HG03342 (cell line): ENCODE results near the gene MEGF11.

Source experiments
- ATAC-seq: cut with Tn5 transposase; IDR thresholded peaks from one replicate; pipeline ENCODE4 v1.9.1; 2021; ENCODE audit warnings: mild to moderate bottlenecking, moderate library complexity; ENCODE audit not compliant: unreplicated experiment

Gene MEGF11

DNA sequence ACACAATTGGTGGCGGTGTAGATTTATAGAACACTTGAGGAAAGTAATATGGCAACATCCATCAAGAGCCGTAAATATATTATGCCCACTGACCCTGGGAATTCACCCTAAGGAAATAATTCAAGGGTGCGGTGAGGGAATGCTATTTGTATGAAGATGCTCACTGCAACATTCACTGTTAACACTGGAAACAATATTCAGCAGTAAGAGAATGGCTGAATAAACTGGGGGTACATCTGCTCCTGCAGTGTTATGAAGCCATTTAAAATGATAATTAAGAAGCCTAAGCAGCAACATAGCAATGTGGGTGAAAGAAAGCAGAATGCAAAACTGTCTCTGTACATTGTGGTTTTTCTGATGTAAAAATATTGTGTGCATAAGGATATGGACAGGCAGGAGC, 296.7 kb downstream of the MEGF11 start:
- no peak for ATAC-seq

- ATAC-seq: no peak
Observed at GRCh38 chr15:65956307-65956706, 297.2 kb downstream of the MEGF11 start.

GRCh38 chr15:65954289-65954741, 299.2 kb downstream of the MEGF11 start:
- no peak for ATAC-seq

DNA sequence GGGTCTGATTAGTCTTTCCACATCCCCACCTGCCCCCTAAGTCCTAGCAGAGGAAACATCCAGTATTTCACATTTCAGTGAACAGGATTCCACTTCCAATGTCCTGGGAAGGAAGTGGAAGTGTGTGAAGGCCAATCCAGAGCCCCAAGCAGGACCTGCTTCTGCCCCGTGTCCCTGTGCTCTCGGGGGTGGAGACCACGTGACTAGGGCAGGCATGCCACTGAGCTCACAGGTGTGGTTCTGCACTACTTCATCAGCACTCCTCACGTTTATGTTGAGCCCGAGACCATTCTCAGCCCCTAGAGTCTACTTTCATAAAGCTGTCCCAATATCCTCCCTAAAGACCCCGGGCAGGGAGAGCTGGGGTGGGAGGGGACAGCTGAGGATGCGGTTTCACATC, 299.9 kb downstream of the MEGF11 start:
- ATAC-seq: no peak

DNA sequence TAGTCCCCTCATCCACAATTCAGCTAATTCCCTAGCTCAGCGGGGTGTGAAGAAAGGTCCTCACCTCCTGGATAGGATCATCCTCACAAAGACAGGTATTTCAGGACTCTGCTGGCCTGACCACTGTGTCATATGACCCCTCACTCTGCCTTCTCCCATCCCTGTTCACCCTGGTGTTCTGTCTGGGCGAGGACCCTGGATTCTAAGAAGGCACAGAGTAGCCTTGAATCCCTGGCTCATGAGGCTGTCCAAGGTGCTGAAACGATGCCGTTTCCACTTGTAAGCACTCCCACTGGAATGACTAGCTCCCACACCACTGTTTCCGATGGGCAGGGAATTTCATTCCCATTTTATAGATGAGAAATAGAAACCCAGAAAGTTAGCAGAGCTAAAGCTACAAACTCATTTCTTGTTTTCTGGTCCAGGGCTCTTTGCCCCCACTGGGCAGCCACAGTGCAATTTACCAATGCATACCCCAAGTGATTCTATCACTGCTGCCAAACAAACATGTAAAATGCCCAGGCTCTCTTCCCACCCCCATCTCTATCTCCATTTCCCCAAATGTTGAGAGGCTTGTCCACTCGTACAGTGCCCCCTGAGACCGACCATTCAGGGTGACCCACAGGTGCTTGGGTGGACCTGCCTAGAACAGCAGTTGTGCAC, 301.0 kb downstream of the MEGF11 start:
- ATAC-seq: no peak

- ATAC-seq: no peak
Observed at GRCh38 chr15:65951007-65951406, 302.5 kb downstream of the MEGF11 start.

DNA sequence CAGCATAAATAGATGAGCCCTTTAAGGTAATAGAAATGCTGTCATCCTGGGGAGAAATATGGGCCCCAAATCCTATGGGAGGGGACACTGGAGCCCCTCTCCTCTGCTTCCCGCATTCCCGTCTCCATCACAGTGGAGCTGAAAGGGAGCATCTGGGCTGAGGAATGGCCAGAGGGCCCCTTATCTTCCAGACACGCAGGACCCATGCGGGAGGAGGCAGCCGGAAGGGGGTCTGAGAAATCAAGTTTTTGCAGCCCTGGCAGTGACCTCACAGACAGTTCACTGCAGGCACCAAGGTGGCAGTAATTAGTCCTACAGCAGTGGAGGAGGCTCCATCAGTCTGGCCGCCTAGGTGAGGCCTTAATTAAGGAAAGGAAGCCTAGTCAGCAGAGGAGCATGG, 304.1 kb downstream of the MEGF11 start:
- no peak for ATAC-seq

- no peak for ATAC-seq
Observed at GRCh38 chr15:65949011-65949410, 304.5 kb downstream of the MEGF11 start.

GRCh38 chr15:65948383-65948782, 305.2 kb downstream of the MEGF11 start:
- ATAC-seq: no peak

- ATAC-seq: no peak
Observed at GRCh38 chr15:65947041-65947440, 306.5 kb downstream of the MEGF11 start.

- ATAC-seq: no peak
Observed at GRCh38 chr15:65945616-65946015, 307.9 kb downstream of the MEGF11 start.

DNA sequence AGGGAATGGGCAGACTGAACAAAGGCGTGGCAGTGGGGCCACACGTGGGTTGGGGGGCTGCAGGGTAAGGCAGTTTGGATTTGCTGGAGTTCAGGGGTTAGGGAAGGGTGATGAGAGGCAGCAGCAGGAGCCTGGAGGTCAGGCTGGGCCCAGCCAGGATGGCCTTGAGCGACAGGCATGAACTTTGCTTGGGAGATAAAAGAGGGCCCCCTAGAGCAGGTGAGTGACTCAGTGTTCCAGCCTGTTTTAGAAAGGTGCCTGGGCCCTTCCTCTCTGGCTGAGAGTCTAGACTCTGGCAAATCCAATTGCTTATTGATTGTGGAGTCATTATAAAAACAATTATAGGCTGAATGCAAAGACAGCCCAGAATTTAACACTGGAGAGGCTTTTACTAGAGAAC, 309.1 kb downstream of the MEGF11 start:
- ATAC-seq: no peak

DNA sequence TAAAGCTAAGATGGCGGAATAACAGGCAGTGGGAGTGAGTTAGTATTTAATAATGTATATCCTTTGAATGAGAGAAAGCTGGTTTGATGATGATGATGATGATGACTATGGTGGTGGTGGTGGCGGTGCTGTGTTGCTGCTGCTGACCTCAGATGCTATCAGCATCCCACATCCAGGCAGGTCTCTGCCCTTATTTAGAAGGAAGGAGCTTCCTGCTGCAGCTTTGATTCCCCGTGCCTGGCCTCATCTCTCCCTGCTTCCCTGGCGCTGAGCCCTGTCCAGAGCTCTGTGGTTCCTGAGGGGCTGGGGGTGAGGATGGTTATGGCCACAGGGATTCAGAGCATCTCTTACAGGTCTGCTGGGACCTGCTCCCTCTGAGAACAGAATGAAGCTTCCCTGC, 311.1 kb downstream of the MEGF11 start:
- ATAC-seq: no peak

- no peak for ATAC-seq
Observed at GRCh38 chr15:65940618-65940909, 313.0 kb downstream of the MEGF11 start.

DNA sequence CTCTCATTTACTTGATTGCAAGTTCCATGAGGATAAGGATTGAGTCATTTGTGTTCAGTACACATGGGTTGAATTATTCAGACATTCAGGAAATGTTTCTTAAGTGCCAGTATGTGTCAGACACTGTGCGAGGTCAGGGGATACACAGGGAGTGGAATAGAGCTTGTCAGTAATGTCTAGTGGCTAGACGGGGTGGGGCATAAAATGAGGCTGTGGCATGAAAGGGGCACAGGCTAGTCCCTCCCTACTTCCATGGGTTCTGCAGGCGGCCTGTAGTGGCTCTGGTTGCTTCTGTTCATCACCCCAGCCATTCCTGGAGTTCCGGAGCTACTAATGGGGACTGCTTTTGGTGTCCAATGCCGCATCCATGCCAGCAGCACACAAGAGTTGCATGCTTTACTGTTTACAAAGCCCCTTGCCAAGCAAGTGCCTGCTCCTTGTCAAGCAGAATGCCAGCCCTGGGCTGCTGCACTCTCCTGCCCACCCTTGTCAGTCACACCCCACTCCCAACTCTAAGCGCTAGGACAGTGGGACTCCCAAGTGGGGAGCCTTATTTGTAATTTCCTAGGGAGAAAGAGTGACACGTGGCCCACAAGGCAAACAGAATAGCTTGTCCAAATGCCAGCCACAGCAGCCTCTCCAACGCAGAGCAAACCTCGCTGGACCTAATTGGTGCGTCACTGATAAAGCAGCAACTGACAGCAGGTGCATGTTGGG, 313.5 kb downstream of the MEGF11 start:
- no peak for ATAC-seq

GRCh38 chr15:65938604-65939003, 314.9 kb downstream of the MEGF11 start:
- no peak for ATAC-seq

DNA sequence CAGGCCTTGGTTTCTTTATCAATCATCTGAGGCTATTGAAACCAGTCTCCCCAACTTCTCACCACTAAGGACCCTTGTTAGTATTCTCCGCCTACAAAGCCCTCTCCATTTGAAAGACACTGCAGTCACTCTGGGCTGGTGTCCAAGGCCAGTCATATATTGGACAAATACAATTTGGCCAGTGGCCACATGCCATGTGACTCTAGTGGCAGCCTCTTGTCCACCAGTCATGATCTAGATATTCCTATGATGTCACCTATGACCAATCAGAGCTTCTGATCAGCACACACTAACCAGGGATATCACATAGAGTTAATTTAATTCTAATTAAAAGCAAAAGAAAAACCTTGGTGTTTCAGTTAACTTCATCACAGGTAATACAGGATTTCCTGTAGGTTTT, 316.1 kb downstream of the MEGF11 start:
- ATAC-seq: no peak

DNA sequence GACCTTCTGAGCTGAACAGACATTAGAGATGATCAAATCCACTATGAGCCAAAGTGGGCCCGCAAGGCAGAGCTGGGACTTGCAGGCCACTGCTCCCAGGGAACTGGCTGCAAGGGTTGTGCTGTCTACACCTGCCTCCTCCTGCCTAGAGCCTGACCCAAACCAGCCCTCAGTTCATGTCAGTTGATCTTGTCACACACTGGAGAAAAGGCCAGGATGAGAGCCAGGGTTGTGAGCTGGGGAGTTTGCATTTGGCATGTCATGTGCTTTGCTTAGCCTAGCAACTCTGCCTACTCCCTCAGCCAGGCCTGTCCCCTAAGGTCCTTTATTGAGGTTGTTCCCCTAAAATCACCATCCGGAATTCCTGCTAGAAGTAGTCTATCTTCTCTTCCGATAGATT, 316.5 kb downstream of the MEGF11 start:
- no peak for ATAC-seq

DNA sequence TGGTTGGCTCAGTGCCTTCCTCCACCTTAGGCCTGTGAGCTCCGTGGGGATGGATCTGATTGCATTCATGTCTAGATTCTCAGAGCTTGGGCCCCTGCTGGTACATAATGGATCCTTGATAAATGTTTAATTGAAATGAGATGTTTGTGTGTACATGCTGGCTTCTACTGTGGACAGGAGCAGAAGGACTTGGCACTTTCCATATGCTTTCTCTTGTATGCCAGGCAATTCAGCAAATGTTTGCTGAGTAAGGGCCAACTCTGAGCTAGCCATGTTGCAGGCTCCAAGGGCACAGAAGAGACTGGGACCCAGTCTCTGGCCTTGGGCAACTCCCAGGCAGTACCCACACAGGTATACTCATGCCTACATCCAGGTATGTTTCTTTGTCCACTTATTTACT, 317.3 kb downstream of the MEGF11 start:
- no peak for ATAC-seq

DNA sequence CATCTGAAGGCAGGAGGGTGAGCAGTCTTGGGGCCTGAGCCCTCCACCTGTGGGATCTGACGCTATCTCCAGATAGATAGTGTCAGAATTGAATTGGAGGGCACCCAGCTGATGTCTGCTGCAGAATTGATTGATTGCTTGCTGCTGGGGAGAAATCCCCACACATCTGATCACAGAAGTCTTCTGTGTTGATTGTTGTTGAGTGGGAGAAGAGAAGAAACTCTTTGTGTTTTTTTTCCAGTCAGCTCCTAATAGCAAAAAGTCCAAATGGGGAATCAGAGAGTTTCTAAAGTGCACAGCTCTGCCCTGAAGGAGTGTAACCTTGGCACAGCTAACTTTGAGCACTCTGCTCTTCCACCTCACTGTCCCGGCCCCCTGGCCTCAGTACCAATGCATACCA, 318.2 kb downstream of the MEGF11 start:
- no peak for ATAC-seq

DNA sequence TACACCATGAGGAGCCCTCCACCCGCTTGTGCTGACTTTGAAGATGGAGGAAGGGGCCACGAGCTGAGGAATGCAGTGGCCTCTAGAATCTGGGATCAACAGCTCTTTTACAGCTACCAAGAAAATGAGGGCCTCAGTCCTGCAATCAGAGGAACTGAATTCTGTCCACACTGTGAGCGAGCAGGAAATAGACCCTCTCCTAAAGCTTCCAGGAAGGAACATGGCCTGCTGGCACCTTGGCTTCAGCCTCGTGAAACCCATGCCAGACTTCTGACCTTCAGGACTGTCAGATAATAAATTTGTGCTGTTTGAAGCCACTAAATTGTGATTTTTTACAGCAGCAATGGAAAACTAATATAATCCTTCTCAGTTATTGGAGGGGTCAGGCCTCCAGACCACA, 322.3 kb downstream of the MEGF11 start:
- ATAC-seq: no peak

DNA sequence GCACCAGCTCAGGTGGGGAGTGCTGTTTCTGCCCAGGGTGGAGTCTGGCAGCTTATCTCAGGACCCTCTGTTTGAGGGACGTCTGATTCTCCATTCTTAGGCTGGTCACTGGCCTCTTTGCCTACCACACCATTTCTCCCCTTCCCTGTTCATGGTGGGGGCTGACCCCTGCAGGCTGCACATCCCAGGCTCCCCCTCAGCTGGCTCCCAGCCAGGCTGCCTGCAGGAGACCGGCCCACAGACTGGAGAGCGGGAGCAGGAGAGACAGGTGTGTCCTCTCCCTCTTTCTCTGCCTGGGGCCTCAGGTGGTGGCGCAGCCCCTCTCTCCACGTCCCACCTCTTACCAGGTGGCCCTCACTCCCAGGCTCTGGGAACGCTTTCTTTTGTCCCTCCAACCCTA, 323.4 kb downstream of the MEGF11 start:
- ATAC-seq: no peak

GRCh38 chr15:65929573-65929972, 324.0 kb downstream of the MEGF11 start:
- no peak for ATAC-seq
